Vagina (tissue), 2 donors: ENCODE results near the gene NTF3. TPM values are rescaled to one million over a fixed set of nuclear protein-coding genes. Genes with fewer than 3 reads are reported as not detected.

ENCODE experiments used
- DNase-seq, 2 donors: peaks; one replicate each; pipeline ENCODE4 v3.0.0-alpha.2; 2017; ENCODE audit errors: extremely low spot score in 2 of 2
- H3K27ac ChIP-seq: fragments of 200-600 bp; sonication (generic); one replicate; pipeline ENCODE4 v1.5.1; 2019
- H3K27me3 ChIP-seq: fragments of 200-600 bp; sonication (generic); one replicate; pipeline ENCODE4 v1.5.1; 2019
- H3K36me3 ChIP-seq, 2 donors: fragments of 200-600 bp; sonication (generic); one replicate each; pipeline ENCODE4 v1.5.1; 2017 to 2019
- H3K4me1 ChIP-seq: fragments of 200-600 bp; sonication (generic); one replicate; pipeline ENCODE4 v1.5.1; 2019
- H3K4me3 ChIP-seq, 2 donors: fragments of 200-600 bp; sonication (generic); 1 replicate in 1 of 2; 2 replicates in 1 of 2; pipeline ENCODE4 v1.5.1; 2016 to 2019
- H3K9me3 ChIP-seq: fragments of 200-600 bp; sonication (generic); one replicate; pipeline ENCODE4 v1.5.1; 2019
- POLR2A ChIP-seq, 2 donors: fragments of 450-650 bp; IDR thresholded peaks; one replicate each; pipeline ENCODE4 v1.6.1; 2017; ENCODE audit warnings: antibody characterized with exemption in 2 of 2, mild to moderate bottlenecking in 2 of 2, moderate library complexity in 2 of 2
- POLR2AphosphoS5 ChIP-seq, 2 donors: sonication (generic); formaldehyde crosslinking; IDR thresholded peaks; one replicate each; pipeline ENCODE4 v1.9.0; 2017; ENCODE audit warnings: antibody characterized with exemption in 2 of 2, mild to moderate bottlenecking in 2 of 2, low read depth in 1 of 2; ENCODE audit not compliant: insufficient read depth in 1 of 2
- intact Hi-C: fragments of 100-400 bp; cut with DNase I; formaldehyde crosslinking; loops from one replicate; pipeline ENCODE4 v1.15.1; 2023
- total RNA-seq: library from RNA; depleted of rRNA; stranded (reverse); fragments of >200 nt; gene quantifications from one replicate; pipeline ENCODE4 v1.2.3, GENCODE V29; 2016
- TF ChIP-seq, protein P1 (sequence below), 3 experiments: fragments of 450-650 bp in 2 of 3; fragments of 200-600 bp in 1 of 3; sonication (generic) in 1 of 3; IDR thresholded peaks; one replicate each; pipeline ENCODE4 v1.5.1; 2017 to 2019; ENCODE audit warnings: antibody characterized with exemption in 3 of 3, mild to moderate bottlenecking in 2 of 3, moderate library complexity in 2 of 3

The NTF3 gene
- total RNA-seq, 1 donor from 2014 or later, result 1.7 TPM

GRCh38 chr12:5479761-5480160 lies 47.9 kb downstream of the NTF3 start:
- Histone ChIP-seq H3K27me3 (no peaks in the 10 kb centered on the region), H3K4me1 (peaks cover 12% of the 10 kb centered on the region), H3K4me3 (no peak overlapping the region), H3K36me3 (no peaks in the 10 kb centered on the region), H3K27ac (no peak overlapping the region), H3K9me3 (no peaks in the 10 kb centered on the region)
- DNase-seq, result no peak
- TF ChIP-seq, protein P1, sequence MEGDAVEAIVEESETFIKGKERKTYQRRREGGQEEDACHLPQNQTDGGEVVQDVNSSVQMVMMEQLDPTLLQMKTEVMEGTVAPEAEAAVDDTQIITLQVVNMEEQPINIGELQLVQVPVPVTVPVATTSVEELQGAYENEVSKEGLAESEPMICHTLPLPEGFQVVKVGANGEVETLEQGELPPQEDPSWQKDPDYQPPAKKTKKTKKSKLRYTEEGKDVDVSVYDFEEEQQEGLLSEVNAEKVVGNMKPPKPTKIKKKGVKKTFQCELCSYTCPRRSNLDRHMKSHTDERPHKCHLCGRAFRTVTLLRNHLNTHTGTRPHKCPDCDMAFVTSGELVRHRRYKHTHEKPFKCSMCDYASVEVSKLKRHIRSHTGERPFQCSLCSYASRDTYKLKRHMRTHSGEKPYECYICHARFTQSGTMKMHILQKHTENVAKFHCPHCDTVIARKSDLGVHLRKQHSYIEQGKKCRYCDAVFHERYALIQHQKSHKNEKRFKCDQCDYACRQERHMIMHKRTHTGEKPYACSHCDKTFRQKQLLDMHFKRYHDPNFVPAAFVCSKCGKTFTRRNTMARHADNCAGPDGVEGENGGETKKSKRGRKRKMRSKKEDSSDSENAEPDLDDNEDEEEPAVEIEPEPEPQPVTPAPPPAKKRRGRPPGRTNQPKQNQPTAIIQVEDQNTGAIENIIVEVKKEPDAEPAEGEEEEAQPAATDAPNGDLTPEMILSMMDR (IDR thresholded peaks at IDR 0.05), result no peak
- no peak for TF ChIP-seq POLR2A (IDR thresholded peaks at IDR 0.05)
- no peak for TF ChIP-seq POLR2AphosphoS5 (IDR thresholded peaks at IDR 0.05; ENCODE audit: insufficient read depth in 1 of 2, low read depth in 1 of 2)
- intact Hi-C loops, result no loop called here

DNA sequence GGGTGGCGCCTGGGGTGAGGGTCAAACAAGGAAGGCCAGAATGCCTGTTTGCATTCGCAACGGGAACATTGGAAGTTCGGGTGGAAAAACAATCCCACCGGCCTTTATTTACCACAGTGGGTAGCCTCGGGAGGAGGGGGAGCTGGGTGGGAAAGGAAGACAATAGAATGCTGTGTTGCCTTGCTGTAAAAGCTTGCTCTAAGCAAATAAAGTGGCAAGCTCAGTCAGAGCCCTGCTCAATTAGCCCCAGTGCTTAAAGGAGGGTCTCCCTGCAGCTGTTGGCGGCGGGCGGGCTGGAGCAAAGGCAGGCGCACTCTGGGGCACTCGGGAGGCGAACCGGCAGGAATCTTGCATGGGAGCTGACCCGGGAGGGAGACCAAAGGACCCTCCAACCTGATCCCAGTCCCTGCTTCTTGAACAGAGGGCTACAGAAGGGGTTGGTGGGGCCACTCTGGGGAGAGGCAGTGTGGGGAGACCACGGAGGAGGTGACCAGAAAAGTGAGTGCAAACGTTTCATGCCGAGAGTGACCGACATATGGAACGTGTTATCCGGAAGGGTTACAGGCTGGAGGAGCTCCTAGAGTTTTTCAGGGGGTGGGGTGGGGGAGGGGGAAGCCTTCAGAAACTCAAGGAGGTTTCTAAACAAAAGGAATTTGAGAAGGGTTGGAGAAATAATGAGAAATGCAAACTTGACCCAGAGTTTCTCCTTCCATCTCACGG lies 48.5 kb downstream of the NTF3 start:
- TF ChIP-seq POLR2AphosphoS5 (IDR thresholded peaks at IDR 0.05; ENCODE audit: insufficient read depth in 1 of 2, low read depth in 1 of 2) (no peak), POLR2A (IDR thresholded peaks at IDR 0.05) (no peak)
- TF ChIP-seq, protein P1 (IDR thresholded peaks at IDR 0.05), result no peak
- Histone ChIP-seq H3K9me3 (no peaks in the 10 kb centered on the region), H3K27me3 (no peaks in the 10 kb centered on the region), H3K36me3 (no peaks in the 10 kb centered on the region), H3K4me3 (no peak overlapping the region), H3K27ac (peak overlapping the region; percentile 35), H3K4me1 (peaks cover 12% of the 10 kb centered on the region)
- no peak for DNase-seq
- intact Hi-C loops, result no loop called here

DNA sequence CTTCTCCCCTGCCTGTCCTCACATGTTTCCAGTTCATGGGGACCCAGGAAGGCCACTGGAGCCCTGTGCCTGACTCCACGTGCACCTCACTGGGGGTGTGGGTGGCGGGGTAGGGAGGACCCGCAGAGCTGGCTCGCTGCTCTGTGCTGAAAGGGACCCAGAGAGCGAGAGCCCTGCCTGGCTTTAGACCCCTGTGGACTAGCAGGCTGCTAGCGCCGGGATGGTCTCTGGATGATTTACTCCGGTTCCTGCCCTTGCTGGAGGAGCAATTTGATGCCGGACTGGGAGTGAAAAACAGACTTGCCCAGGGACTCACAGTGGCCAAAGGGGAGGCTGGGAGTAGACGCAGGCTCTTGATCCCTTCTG lies 49.0 kb downstream of the NTF3 start:
- intact Hi-C loops, result no loop called here
- Histone ChIP-seq H3K36me3 (no peaks in the 10 kb centered on the region), H3K4me1 (peaks cover 12% of the 10 kb centered on the region), H3K9me3 (no peaks in the 10 kb centered on the region), H3K27me3 (no peaks in the 10 kb centered on the region), H3K4me3 (peak overlapping the region in 1 of 2 donors; percentile 19), H3K27ac (peak overlapping the region; percentile 35)
- DNase-seq, result no peak
- TF ChIP-seq POLR2AphosphoS5 (IDR thresholded peaks at IDR 0.05; ENCODE audit: insufficient read depth in 1 of 2, low read depth in 1 of 2) (no peak), POLR2A (IDR thresholded peaks at IDR 0.05) (no peak)
- TF ChIP-seq, protein P1 (IDR thresholded peaks at IDR 0.05), result no peak

DNA sequence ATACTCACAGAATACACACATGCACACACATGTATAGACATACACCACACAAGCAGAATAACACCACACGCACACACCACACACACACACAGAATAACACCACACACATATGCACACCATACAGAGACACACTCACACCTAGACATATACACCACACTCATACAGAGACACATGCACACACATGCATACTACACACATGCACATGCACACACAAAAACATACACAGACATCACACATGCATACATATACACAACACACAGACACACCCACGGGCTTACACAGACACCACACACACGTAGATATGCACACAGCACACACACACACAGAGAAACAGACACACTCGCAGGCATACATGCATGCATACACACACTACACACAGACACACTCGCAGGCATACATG lies 49.7 kb downstream of the NTF3 start:
- H3K9me3 ChIP-seq, result no peaks in the 10 kb centered on the region
- no peaks in the 10 kb centered on the region for H3K27me3 ChIP-seq
- H3K36me3 ChIP-seq, result no peaks in the 10 kb centered on the region
- no peak for DNase-seq
- no peak overlapping the region for H3K4me3 ChIP-seq
- peaks cover 12% of the 10 kb centered on the region for H3K4me1 ChIP-seq
- no peak overlapping the region for H3K27ac ChIP-seq
- TF ChIP-seq POLR2A (IDR thresholded peaks at IDR 0.05) (no peak), POLR2AphosphoS5 (IDR thresholded peaks at IDR 0.05; ENCODE audit: insufficient read depth in 1 of 2, low read depth in 1 of 2) (no peak)
- TF ChIP-seq, protein P1 (IDR thresholded peaks at IDR 0.05), result no peak
- intact Hi-C loops, result no loop called here

- no peak overlapping the region for H3K27ac ChIP-seq
- no peaks in the 10 kb centered on the region for H3K36me3 ChIP-seq
These were observed 52.5 kb downstream of the NTF3 start for GRCh38 chr12:5484426-5484825.

More at GRCh38 chr12:5484426-5484825, 52.5 kb downstream of the NTF3 start:
- no peak overlapping the region for H3K4me3 ChIP-seq
- H3K4me1 ChIP-seq, result peaks cover 12% of the 10 kb centered on the region
- intact Hi-C loops, result no loop called here
- no peaks in the 10 kb centered on the region for H3K27me3 ChIP-seq
- TF ChIP-seq, protein P1 (IDR thresholded peaks at IDR 0.05), result no peak
- TF ChIP-seq POLR2A (IDR thresholded peaks at IDR 0.05), result no peak
- no peaks in the 10 kb centered on the region for H3K9me3 ChIP-seq
- DNase-seq, result no peak
